SK-N-MC (cell line): ENCODE measurements around the gene SARM1.

Experiments
- EZH2 ChIP-seq: fragments of 200-600 bp; sonication (generic); IDR thresholded peaks from one replicate; pipeline ENCODE4 v1.6.1; 2017; ENCODE audit warnings: antibody characterized with exemption
- POLR2AphosphoS5 ChIP-seq: IDR thresholded peaks from 2 replicates; pipeline ENCODE4 v1.6.1; 2012; ENCODE audit warnings: mild to moderate bottlenecking, low read depth, low read length, borderline replicate concordance

- TF ChIP-seq POLR2AphosphoS5 (no peak), EZH2 (no peak)
Observed at GRCh38 chr17:28344011-28344410, 27.5 kb upstream of the SARM1 start.
